LNCaP clone FGC (cell line): ENCODE results near the gene ZSCAN21.

Experiments used
- DNase-seq: peaks from one replicate; pipeline ENCODE4 v3.0.0-alpha.2; 2011; ENCODE audit warnings: low read depth
- H3K4me3 ChIP-seq: 2 replicates; pipeline ENCODE4 v1.5.1; 2011; ENCODE audit warnings: mild to moderate bottlenecking, low read depth, low read length, control low read depth
- CTCF ChIP-seq: IDR thresholded peaks from 2 replicates; pipeline ENCODE4 v1.5.1; 2012; ENCODE audit warnings: mild to moderate bottlenecking; ENCODE audit not compliant: control insufficient read depth, insufficient read depth; ENCODE audit errors: extremely low read depth

The ZSCAN21 gene

DNA sequence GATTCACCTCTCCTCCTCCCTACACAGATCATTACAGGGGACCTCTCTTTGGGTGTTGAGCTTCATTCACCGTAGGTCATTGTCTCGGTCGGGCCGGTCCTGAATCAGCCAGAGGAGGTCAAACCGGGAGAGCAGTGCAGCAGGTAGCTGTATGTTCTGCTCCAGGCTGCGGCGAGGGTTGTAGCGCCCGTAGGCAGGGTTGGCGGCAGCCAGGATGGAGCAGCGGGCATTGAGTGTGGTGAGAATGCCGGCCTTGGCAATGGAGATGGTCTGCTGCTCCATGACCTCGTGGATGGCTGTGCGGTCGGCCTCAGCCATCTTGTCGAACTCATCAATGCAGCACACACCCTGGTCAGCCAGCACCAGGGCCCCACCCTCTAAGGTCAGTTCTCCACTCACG lies 46.1 kb downstream of the ZSCAN21 start:
- no peak for DNase-seq
- no peak overlapping the region for H3K4me3 ChIP-seq
- TF ChIP-seq CTCF = no peak

- no peak for DNase-seq
- peak overlapping the region; percentile 64; the same call in 1 of the 2 replicates for H3K4me3 ChIP-seq
- no peak for TF ChIP-seq CTCF
Observed at GRCh38 chr7:100098913-100099312, 49.3 kb downstream of the ZSCAN21 start.

GRCh38 chr7:100099452-100099851 lies 49.9 kb downstream of the ZSCAN21 start:
- peak overlapping the region; percentile 64 for H3K4me3 ChIP-seq
- TF ChIP-seq CTCF = no peak
- DNase-seq = no peak

- peak overlapping the region; percentile 64 for H3K4me3 ChIP-seq
- DNase-seq = peak; percentile 97
- no peak for TF ChIP-seq CTCF
Observed at GRCh38 chr7:100100420-100101015, 50.9 kb downstream of the ZSCAN21 start.

- H3K4me3 ChIP-seq = peak within 1 kb of the TSS; percentile 64
- no peak for TF ChIP-seq CTCF
Observed at GRCh38 chr7:100101016-100101862, 51.7 kb downstream of the ZSCAN21 start, which contains the start of the genes AP4M1 and MCM7. Gene AP4M1 (plus strand): TSS chr7:100101643. CDS start chr7:100101715, 72 bp downstream. Gene MCM7 (minus strand): TSS chr7:100101397. CDS start chr7:100101294, 103 bp downstream.

GRCh38 chr7:100102950-100103840 lies 53.6 kb downstream of the ZSCAN21 start:
- peak overlapping the region; percentile 64 for H3K4me3 ChIP-seq
- no peak for TF ChIP-seq CTCF
- DNase-seq = no peak

More at GRCh38 chr7:100101016-100101862, 51.7 kb downstream of the ZSCAN21 start, which contains the start of the genes AP4M1 and MCM7:
- DNase-seq = peak; percentile 96
